Loucy (cell line): ENCODE data around the gene SYNPR.

Experiments used
- H2AFZ ChIP-seq: fragments of 200-600 bp; sonication (generic); 2 replicates; pipeline ENCODE4 v1.6.0; 2016; ENCODE audit warnings: antibody characterized with exemption, mild to moderate bottlenecking, low read length, moderate library complexity
- H3F3A ChIP-seq: fragments of 200-600 bp; 2 replicates; pipeline ENCODE4 v1.6.0; 2016; ENCODE audit warnings: antibody characterized with exemption, low read depth, mild to moderate bottlenecking
- H3K27me3 ChIP-seq: fragments of 200-600 bp; sonication (generic); 2 replicates; pipeline ENCODE4 v1.6.1; 2014; ENCODE audit warnings: low read length, mild to moderate bottlenecking; ENCODE audit not compliant: insufficient read depth, poor library complexity, severe bottlenecking
- H3K36me3 ChIP-seq: fragments of 200-600 bp; sonication (generic); 2 replicates; pipeline ENCODE4 v1.6.1; 2016; ENCODE audit warnings: low read length; ENCODE audit not compliant: insufficient read depth
- H3K4me1 ChIP-seq: fragments of 200-600 bp; sonication (generic); 2 replicates; pipeline ENCODE4 v1.5.1; 2014; ENCODE audit warnings: low read length, mild to moderate bottlenecking; ENCODE audit not compliant: insufficient read depth, poor library complexity, severe bottlenecking
- H3K4me2 ChIP-seq: fragments of 200-600 bp; sonication (generic); 2 replicates; pipeline ENCODE4 v1.6.0; 2014; ENCODE audit warnings: antibody characterized with exemption, low read length, low read depth, mild to moderate bottlenecking; ENCODE audit not compliant: poor library complexity, severe bottlenecking
- H3K4me3 ChIP-seq: fragments of 200-600 bp; sonication (generic); 2 replicates; pipeline ENCODE4 v1.5.1; 2014; ENCODE audit warnings: low read length, mild to moderate bottlenecking, mixed read lengths; ENCODE audit not compliant: poor library complexity, severe bottlenecking
- H3K79me2 ChIP-seq: fragments of 200-600 bp; sonication (generic); 2 replicates; pipeline ENCODE4 v1.6.1; 2014; ENCODE audit warnings: low read length; ENCODE audit not compliant: insufficient read depth
- H3K9ac ChIP-seq: fragments of 200-600 bp; sonication (generic); 2 replicates; pipeline ENCODE4 v1.6.0; 2014; ENCODE audit warnings: mild to moderate bottlenecking, low read depth, low read length, moderate library complexity; ENCODE audit not compliant: poor library complexity, severe bottlenecking
- H3K9me2 ChIP-seq: fragments of 200-600 bp; sonication (generic); replicated peaks from 2 replicates; pipeline ENCODE4 v1.6.1; 2016; ENCODE audit warnings: low read depth, low read length, mixed read lengths
- H3K9me3 ChIP-seq: fragments of 200-600 bp; sonication (generic); 2 replicates; pipeline ENCODE4 v1.6.1; 2014; ENCODE audit warnings: mild to moderate bottlenecking, antibody characterized with exemption, low read length, low read depth; ENCODE audit not compliant: insufficient read depth
- H4K20me1 ChIP-seq: fragments of 200-600 bp; sonication (generic); 2 replicates; pipeline ENCODE4 v1.6.0; 2014; ENCODE audit warnings: antibody characterized with exemption, low read length, mild to moderate bottlenecking; ENCODE audit not compliant: insufficient read depth, poor library complexity, severe bottlenecking
- CTCF ChIP-seq: fragments of 200-600 bp; sonication (generic); conservative IDR thresholded peaks from 2 replicates; pipeline ENCODE4 v1.5.1; 2014; ENCODE audit warnings: mild to moderate bottlenecking, antibody characterized with exemption, low read length
- EZH2phosphoT487 ChIP-seq: fragments of 200-600 bp; IDR thresholded peaks from 2 replicates; pipeline ENCODE4 v1.6.1; 2018; ENCODE audit warnings: antibody characterized with exemption, mild to moderate bottlenecking, moderate library complexity, borderline replicate concordance

SYNPR gene

DNA sequence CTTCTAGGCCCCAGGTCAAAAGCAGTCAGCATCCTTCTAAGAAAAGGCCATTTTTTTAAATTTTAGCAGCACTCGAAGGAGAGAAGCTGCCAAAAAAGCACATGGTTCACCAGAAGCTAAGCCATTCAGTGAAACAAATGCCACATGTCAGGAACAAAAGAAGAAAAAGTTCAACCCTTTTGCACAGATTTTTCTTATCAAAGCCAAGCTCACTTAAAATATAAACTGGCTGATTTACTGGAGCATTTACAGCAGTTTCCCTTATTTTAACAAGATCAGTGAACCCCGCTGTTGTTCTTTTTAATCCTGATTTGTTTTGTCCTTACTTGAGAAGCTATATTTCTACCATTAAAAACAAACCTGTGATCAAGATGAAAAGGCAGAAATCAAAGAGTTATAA is 46.5 kb upstream of the SYNPR start:
- H2AFZ ChIP-seq, result no peak overlapping the region
- no peak overlapping the region for H3K4me2 ChIP-seq
- no peaks in the 10 kb centered on the region for H3K36me3 ChIP-seq
- no peaks in the 10 kb centered on the region for H3K9me2 ChIP-seq
- no peak overlapping the region for H3K9ac ChIP-seq
- no peak for TF ChIP-seq EZH2phosphoT487
- no peak for TF ChIP-seq CTCF
- H3K27me3 ChIP-seq, result no peaks in the 10 kb centered on the region
- H3K4me3 ChIP-seq, result no peak overlapping the region
- no peaks in the 10 kb centered on the region for H3K79me2 ChIP-seq
- no peaks in the 10 kb centered on the region for H4K20me1 ChIP-seq
- H3F3A ChIP-seq, result no peaks in the 10 kb centered on the region
- H3K9me3 ChIP-seq, result no peaks in the 10 kb centered on the region
- no peaks in the 10 kb centered on the region for H3K4me1 ChIP-seq

DNA sequence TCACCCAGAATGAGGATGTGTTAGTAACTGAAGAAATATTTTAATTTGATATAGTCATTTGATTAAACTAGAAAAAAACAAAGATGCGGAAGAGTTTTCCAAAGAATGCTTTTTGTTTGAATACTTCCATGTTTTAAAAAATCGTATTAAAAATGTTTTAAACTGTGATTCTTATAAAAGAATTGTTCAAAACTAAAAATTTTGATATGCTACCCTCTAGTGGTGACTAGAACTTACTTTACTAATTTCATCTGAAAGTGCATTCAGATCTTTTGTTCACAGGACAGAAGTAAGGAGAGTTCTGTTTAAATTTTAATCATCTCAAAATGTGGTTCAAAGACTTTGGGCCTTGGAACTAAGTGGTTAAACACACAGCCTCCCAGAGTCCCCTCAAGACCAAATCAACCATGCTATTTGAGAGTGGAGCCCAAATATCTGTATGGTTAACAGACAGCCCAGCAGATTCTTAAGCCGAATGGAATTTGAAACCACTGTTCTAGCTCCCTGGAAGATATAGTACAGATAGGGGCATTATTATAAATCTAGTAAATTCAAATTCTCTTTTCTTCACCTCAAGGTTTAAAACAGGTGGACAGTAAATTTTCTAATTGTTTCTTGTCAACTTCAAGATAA is 45.2 kb upstream of the SYNPR start:
- Histone ChIP-seq H3K27me3 (no peaks in the 10 kb centered on the region), H3K79me2 (no peaks in the 10 kb centered on the region), H3K9ac (no peak overlapping the region), H3K9me3 (no peaks in the 10 kb centered on the region), H2AFZ (no peak overlapping the region), H3K4me2 (no peak overlapping the region), H3K9me2 (no peaks in the 10 kb centered on the region), H3K4me1 (no peaks in the 10 kb centered on the region), H3F3A (no peaks in the 10 kb centered on the region), H3K4me3 (no peak overlapping the region), H3K36me3 (no peaks in the 10 kb centered on the region), H4K20me1 (no peaks in the 10 kb centered on the region)
- TF ChIP-seq EZH2phosphoT487 (no peak), CTCF (peak; percentile 55)

- Histone ChIP-seq H3K9ac (no peak overlapping the region), H3K9me3 (no peaks in the 10 kb centered on the region), H3K27me3 (no peaks in the 10 kb centered on the region), H3K79me2 (no peaks in the 10 kb centered on the region), H3K9me2 (no peaks in the 10 kb centered on the region), H3K4me1 (no peaks in the 10 kb centered on the region), H4K20me1 (no peaks in the 10 kb centered on the region), H3F3A (no peaks in the 10 kb centered on the region), H3K36me3 (no peaks in the 10 kb centered on the region), H2AFZ (no peak overlapping the region), H3K4me3 (no peak overlapping the region), H3K4me2 (no peak overlapping the region)
- TF ChIP-seq CTCF, result no peak
- TF ChIP-seq EZH2phosphoT487, result no peak
These were observed 37.7 kb upstream of the SYNPR start for GRCh38 chr3:63240381-63240902.
